Epithelial cell of esophagus (primary cell): ENCODE data around the gene SHROOM2.
A peak's percentile ranks its signal among the peaks of the same experiment; 100 is the strongest.

ENCODE experiments used
- DNase-seq: peaks from one replicate; pipeline ENCODE4 v3.0.0; 2010; ENCODE audit warnings: low read depth
- H3K4me3 ChIP-seq: 2 replicates; pipeline ENCODE4 v1.5.1; 2011; ENCODE audit warnings: mild to moderate bottlenecking, low read length, control low read depth
- CTCF ChIP-seq: IDR thresholded peaks from 2 replicates; pipeline ENCODE4 v1.5.1; 2011; ENCODE audit warnings: low read depth, mild to moderate bottlenecking, low read length, control low read depth, inconsistent platforms; ENCODE audit not compliant: insufficient read depth; ENCODE audit errors: missing control alignments

Gene SHROOM2

GRCh38 chrX:9862525-9862924 lies 76.3 kb downstream of the SHROOM2 start:
- no peak for TF ChIP-seq CTCF
- no peak for DNase-seq
- no peak overlapping the region for H3K4me3 ChIP-seq

- no peak for TF ChIP-seq CTCF
- H3K4me3 ChIP-seq: no peak overlapping the region
- DNase-seq: no peak
These were observed 76.7 kb downstream of the SHROOM2 start for GRCh38 chrX:9862953-9863352.

- no peak for TF ChIP-seq CTCF
- peak; percentile 30 for DNase-seq
These were observed 77.8 kb downstream of the SHROOM2 start for GRCh38 chrX:9864011-9864410.

GRCh38 chrX:9865804-9866472 lies 79.7 kb downstream of the SHROOM2 start:
- no peak overlapping the region for H3K4me3 ChIP-seq
- TF ChIP-seq CTCF: no peak
- peak; percentile 57 for DNase-seq

More at GRCh38 chrX:9864011-9864410, 77.8 kb downstream of the SHROOM2 start:
- H3K4me3 ChIP-seq: no peak overlapping the region

GRCh38 chrX:9866633-9867032 lies 80.4 kb downstream of the SHROOM2 start:
- H3K4me3 ChIP-seq: no peak overlapping the region
- DNase-seq: no peak
- TF ChIP-seq CTCF: no peak

GRCh38 chrX:9867226-9867625 lies 81.0 kb downstream of the SHROOM2 start:
- no peak for TF ChIP-seq CTCF
- no peak overlapping the region for H3K4me3 ChIP-seq
- no peak for DNase-seq

GRCh38 chrX:9867753-9868152 lies 81.5 kb downstream of the SHROOM2 start:
- H3K4me3 ChIP-seq: no peak overlapping the region
- no peak for TF ChIP-seq CTCF
- DNase-seq: no peak
